H1 (cell line): ENCODE measurements around the gene SCYGR1. TPM values are rescaled to one million over a fixed set of nuclear protein-coding genes. Genes with fewer than 3 reads are reported as not detected.

ENCODE experiments used
- CTCF ChIA-PET: fragments of 300-600 bp; sonication (Branson Sonifier 250); formaldehyde crosslinking; loops from one replicate; lab custom pipeline; 2021; ENCODE audit not compliant: partially characterized antibody; lab: Charles Lee
- POLR2A ChIA-PET: fragments of 300-600 bp; sonication (Branson Sonifier 250); formaldehyde crosslinking; loops from one replicate; lab custom pipeline; 2021; ENCODE audit warnings: inconsistent platforms; ENCODE audit not compliant: partially characterized antibody; lab: Charles Lee
- DNase-seq, 2 experiments: peaks; one replicate each; pipeline versions ENCODE4 v3.0.0 to v3.0.0-alpha.2; 2010 to 2022; ENCODE audit warnings: low spot score in 2 of 2, low read depth in 1 of 2, mixed read lengths in 1 of 2
- FAIRE-seq: peaks from 2 replicates; lab custom pipeline; 2011; peaks lifted over from hg19 to GRCh38; lab: Jason Lieb, UNC
- H2AFZ ChIP-seq: 2 replicates; pipeline ENCODE4 v1.8.1; 2012; ENCODE audit warnings: low read length, inconsistent platforms
- H2AK5ac ChIP-seq: 2 replicates; pipeline ENCODE4 v1.6.1; 2013; ENCODE audit warnings: low read depth, low read length
- H2BK120ac ChIP-seq: replicated peaks from 2 replicates; pipeline ENCODE3; 2013; ENCODE audit warnings: low read depth, low read length, inconsistent platforms
- H2BK12ac ChIP-seq: 2 replicates; pipeline ENCODE4 v1.6.1; 2013; ENCODE audit warnings: low read depth, low read length
- H2BK15ac ChIP-seq: 2 replicates; pipeline ENCODE4 v1.6.1; 2013; ENCODE audit warnings: low read length
- H2BK20ac ChIP-seq: 2 replicates; pipeline ENCODE4 v1.6.1; 2013; ENCODE audit warnings: low read length
- H2BK5ac ChIP-seq: 2 replicates; pipeline ENCODE4 v1.6.1; 2013; ENCODE audit warnings: low read depth, low read length
- H3K14ac ChIP-seq: 2 replicates; pipeline ENCODE4 v1.6.1; 2013; ENCODE audit warnings: inconsistent platforms; ENCODE audit not compliant: insufficient read length
- H3K18ac ChIP-seq: 2 replicates; pipeline ENCODE4 v1.6.1; 2013; ENCODE audit warnings: low read length; ENCODE audit errors: extremely low read depth
- H3K23ac ChIP-seq: 2 replicates; pipeline ENCODE4 v1.6.1; 2013; ENCODE audit warnings: inconsistent platforms; ENCODE audit not compliant: insufficient read length
- H3K23me2 ChIP-seq: 2 replicates; pipeline ENCODE4 v1.6.1; 2013; ENCODE audit warnings: low read depth, low read length
- H3K27ac ChIP-seq: 2 replicates; pipeline ENCODE4 v1.6.1; 2011; ENCODE audit warnings: low read depth, low read length, inconsistent platforms
- H3K27me3 ChIP-seq, 4 experiments: replicated peaks in 1 of 4; 1 replicate in 1 of 4; 2 replicates in 3 of 4; pipeline versions ENCODE4 v1.6.1 to v1.8.1; 2011 to 2013; ENCODE audit warnings: low read length in 3 of 4, mild to moderate bottlenecking in 3 of 4, inconsistent platforms in 2 of 4, mixed read lengths in 2 of 4, moderate library complexity in 1 of 4; ENCODE audit not compliant: control insufficient read depth in 3 of 4, insufficient read depth in 3 of 4; ENCODE audit errors: extremely low read depth in 1 of 4
- H3K36me3 ChIP-seq, 4 experiments: 2 replicates each; pipeline versions ENCODE4 v1.6.1 to v1.8.1; 2011 to 2013; ENCODE audit warnings: mild to moderate bottlenecking in 4 of 4, low read length in 3 of 4, moderate library complexity in 2 of 4, control low read depth in 1 of 4, inconsistent platforms in 1 of 4; ENCODE audit not compliant: insufficient read depth in 4 of 4, control insufficient read depth in 2 of 4
- H3K4ac ChIP-seq: replicated peaks from 2 replicates; pipeline ENCODE3; 2013; ENCODE audit warnings: low read length, low read depth, mixed read lengths, inconsistent platforms; ENCODE audit not compliant: insufficient read length
- H3K4me1 ChIP-seq, 4 experiments: replicated peaks in 1 of 4; 1 replicate in 1 of 4; 2 replicates in 3 of 4; pipeline versions ENCODE4 v1.6.1 to v1.8.1; 2011 to 2013; ENCODE audit warnings: low read length in 3 of 4, inconsistent platforms in 2 of 4, mixed read lengths in 1 of 4; ENCODE audit not compliant: insufficient read depth in 4 of 4, control insufficient read depth in 3 of 4
- H3K4me2 ChIP-seq, 2 experiments: 2 replicates each; pipeline versions ENCODE4 v1.6.1 to v1.8.1; 2011 to 2013; ENCODE audit warnings: low read depth in 2 of 2, low read length in 2 of 2, control low read depth in 1 of 2, inconsistent platforms in 1 of 2, mild to moderate bottlenecking in 1 of 2; ENCODE audit not compliant: insufficient read depth in 1 of 2
- H3K4me3 ChIP-seq, 4 experiments: fragments of 200-600, 300-600 bp in 1 of 4; sonication (generic), shearing (Covaris generic), sonication (Bioruptor Twin) in 1 of 4; 2 replicates each; pipeline versions ENCODE4 v1.5.1 to v1.8.1; 2011 to 2016; ENCODE audit warnings: low read length in 4 of 4, low read depth in 3 of 4, control low read depth in 2 of 4, inconsistent platforms in 2 of 4, mild to moderate bottlenecking in 2 of 4, mixed read lengths in 1 of 4, moderate library complexity in 1 of 4; ENCODE audit not compliant: insufficient read depth in 2 of 4; ENCODE audit errors: extremely low read depth in 1 of 4
- H3K56ac ChIP-seq: replicated peaks from 2 replicates; pipeline ENCODE3; 2013; ENCODE audit warnings: low read depth, mild to moderate bottlenecking, mixed read lengths, low read length, inconsistent platforms; ENCODE audit not compliant: insufficient read length
- H3K79me1 ChIP-seq: 2 replicates; pipeline ENCODE4 v1.6.1; 2013; ENCODE audit warnings: low read depth, low read length, control low read depth
- H3K79me2 ChIP-seq, 2 experiments: 2 replicates each; pipeline versions ENCODE4 v1.6.1 to v1.8.1; 2012 to 2013; ENCODE audit warnings: low read length in 2 of 2, mild to moderate bottlenecking in 2 of 2, inconsistent platforms in 1 of 2; ENCODE audit not compliant: insufficient read depth in 2 of 2, control insufficient read depth in 1 of 2
- H3K9ac ChIP-seq, 4 experiments: replicated peaks in 1 of 4; 1 replicate in 1 of 4; 2 replicates in 3 of 4; pipeline versions ENCODE4 v1.6.1 to v1.8.1; 2011 to 2013; ENCODE audit warnings: low read depth in 3 of 4, low read length in 3 of 4, control low read depth in 2 of 4, mild to moderate bottlenecking in 2 of 4, moderate library complexity in 2 of 4, inconsistent platforms in 1 of 4; ENCODE audit errors: extremely low read depth in 1 of 4
- H3K9me3 ChIP-seq, 2 experiments: 2 replicates each; pipeline versions ENCODE4 v1.6.1 to v1.8.1; 2012 to 2013; ENCODE audit warnings: mild to moderate bottlenecking in 2 of 2, moderate library complexity in 2 of 2, control low read depth in 1 of 2, inconsistent platforms in 1 of 2, low read depth in 1 of 2, low read length in 1 of 2, mixed read lengths in 1 of 2; ENCODE audit not compliant: insufficient read depth in 2 of 2
- H4K20me1 ChIP-seq, 2 experiments: replicated peaks in 1 of 2; 2 replicates each; pipeline versions ENCODE3 to v1.8.1; 2011 to 2013; ENCODE audit warnings: inconsistent platforms in 2 of 2, low read length in 2 of 2, mild to moderate bottlenecking in 1 of 2; ENCODE audit not compliant: insufficient read depth in 2 of 2, control insufficient read depth in 1 of 2
- H4K5ac ChIP-seq: 2 replicates; pipeline ENCODE4 v1.6.1; 2013; ENCODE audit warnings: low read length, low read depth, mixed read lengths, inconsistent platforms; ENCODE audit not compliant: insufficient read length
- H4K8ac ChIP-seq: 2 replicates; pipeline ENCODE4 v1.8.0; 2013; ENCODE audit warnings: mild to moderate bottlenecking, moderate library complexity, low read length, inconsistent platforms; ENCODE audit not compliant: insufficient read depth; ENCODE audit errors: extremely low read depth
- H4K91ac ChIP-seq: replicated peaks from 2 replicates; pipeline ENCODE3; 2013; ENCODE audit warnings: low read length, mixed read lengths, inconsistent platforms; ENCODE audit not compliant: insufficient read length
- EGR1 ChIP-seq: IDR thresholded peaks from 2 replicates; pipeline ENCODE4 v1.6.1; 2011; ENCODE audit warnings: low read depth, low read length, borderline replicate concordance
- HDAC6 ChIP-seq: IDR thresholded peaks from one replicate; pipeline ENCODE4 v1.7.1; 2012; ENCODE audit warnings: low read depth, mild to moderate bottlenecking, inconsistent platforms, low read length, moderate library complexity
- JUND ChIP-seq: IDR thresholded peaks from 2 replicates; pipeline ENCODE4 v1.6.1; 2011; ENCODE audit warnings: mild to moderate bottlenecking, improper control_type of control experiment, low read length
- POLR2AphosphoS5 ChIP-seq: IDR thresholded peaks from 2 replicates; pipeline ENCODE4 v1.6.1; 2011; ENCODE audit warnings: low read depth, low read length
- RAD21 ChIP-seq, 2 experiments: IDR thresholded peaks in 1 of 2; conservative IDR thresholded peaks in 1 of 2; 2 replicates each; pipeline ENCODE4 v1.6.1; 2011; ENCODE audit warnings: low read depth in 2 of 2, low read length in 2 of 2, improper control_type of control experiment in 1 of 2, inconsistent platforms in 1 of 2, mild to moderate bottlenecking in 1 of 2, moderate library complexity in 1 of 2
- RBBP5 ChIP-seq: IDR thresholded peaks from 2 replicates; pipeline ENCODE4 v1.7.1; 2012; ENCODE audit warnings: low read depth, mild to moderate bottlenecking, inconsistent platforms, low read length, moderate library complexity, borderline replicate concordance
- RXRA ChIP-seq: IDR thresholded peaks from 2 replicates; pipeline ENCODE4 v1.6.1; 2011; ENCODE audit warnings: low read depth, mild to moderate bottlenecking, low read length, moderate library complexity; ENCODE audit not compliant: insufficient read depth
- SP4 ChIP-seq: IDR thresholded peaks from 2 replicates; pipeline ENCODE4 v1.6.1; 2012; ENCODE audit warnings: low read length, inconsistent platforms
- TAF7 ChIP-seq: optimal IDR thresholded peaks from 2 replicates; pipeline ENCODE3; 2011; ENCODE audit warnings: low read depth, mild to moderate bottlenecking, inconsistent platforms, low read length, moderate library complexity, borderline replicate concordance
- WGBS, 2 experiments: shearing (Covaris generic) in 1 of 2; methylation state at CpG; one replicate each; pipeline versions ENCODE4 v1.1.6 to v1.1.7; 2013 to 2015; ENCODE audit warnings: low lambda C conversion rate in 2 of 2, mixed read lengths in 2 of 2, inconsistent platforms in 1 of 2, low coverage in 1 of 2, missing lambda C conversion rate in 1 of 2; ENCODE audit not compliant: insufficient replicate concordance in 2 of 2, insufficient coverage in 1 of 2, insufficient read length in 1 of 2; ENCODE audit errors: extremely low coverage in 1 of 2, missing lambda C conversion rate in 1 of 2; 5-methylcytosine and 5-hydroxymethylcytosine counted together
- polyA plus RNA-seq, 7 experiments: library from polyadenylated mRNA; depleted of rRNA in 3 of 7; stranded (reverse) in 5 of 7; unstranded in 2 of 7; fragments of >200 nt in 5 of 7; fragments of 200-250 nt in 2 of 7; gene quantifications; 1 replicate in 5 of 7; 2 replicates in 1 of 7; 4 replicates in 1 of 7; pipeline versions ENCODE4 v1.2.1 to v1.2.3, GENCODE V29; 2011 to 2013; ENCODE audit warnings: missing spikeins in 2 of 7, mixed read lengths in 2 of 7
- total RNA-seq: library from RNA; stranded (reverse); fragmentation: NEBNext Ultra II Directional; extraction: Animal tissue kit (Norgen Biotek cat#: 25700); gene quantifications from 2 replicates; pipeline ENCODE4 v1.2.1, GENCODE V29; 2021
- TF ChIP-seq, protein P1 (sequence below): IDR thresholded peaks from 2 replicates; pipeline ENCODE4 v1.6.1; 2011; ENCODE audit warnings: low read depth, mild to moderate bottlenecking, low read length; ENCODE audit not compliant: insufficient read depth
- TF ChIP-seq, protein P2 (sequence below): IDR thresholded peaks from 2 replicates; pipeline ENCODE4 v1.6.1; 2012; ENCODE audit warnings: inconsistent platforms

The SCYGR1 gene
- total and polyA plus RNA-seq, 2 of the 8 experiments (the other 6 are each of a cell fraction or from before 2014, with no cell fraction given) = not detected

DNA sequence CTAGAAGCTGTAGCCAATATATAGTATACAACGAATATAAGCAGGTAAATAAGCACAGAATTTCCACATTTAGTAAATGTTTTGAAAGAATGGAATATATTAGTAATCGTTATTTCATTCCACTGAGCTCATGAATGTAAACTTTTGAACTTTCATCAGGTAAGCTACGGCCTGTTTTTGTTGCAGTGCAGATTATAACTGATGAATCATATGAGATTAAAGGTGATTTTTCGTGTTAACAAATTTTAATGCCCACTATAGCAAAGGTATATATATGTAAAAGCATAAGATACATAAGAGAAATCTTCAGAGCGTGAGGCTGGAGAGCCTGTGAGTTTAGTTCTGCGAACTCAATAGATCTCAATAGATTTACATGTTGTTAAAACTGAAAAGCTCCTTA, 1.1 kb downstream of the SCYGR1 start:
- 90% methylated on average over 6 of the region's 6 CpGs; no CpG with 5 or more reads in 1 of the 2 experiments for WGBS, 2 experiments
- no peaks in the 10 kb centered on the region for H3K79me1 ChIP-seq
- no peaks in the 10 kb centered on the region for H4K20me1 ChIP-seq
- H4K8ac ChIP-seq = no peak overlapping the region
- H2BK15ac ChIP-seq = no peak overlapping the region
- no peak overlapping the region for H4K5ac ChIP-seq
- no peak overlapping the region for H4K91ac ChIP-seq
- no peaks in the 10 kb centered on the region for H3K79me2 ChIP-seq
- no peak overlapping the region for H3K9ac ChIP-seq
- no peaks in the 10 kb centered on the region for H3K9me3 ChIP-seq
- FAIRE-seq = no peak
- ChIA-PET CTCF (interaction anchor here (0.9 to 3.2 kb wide), 9 partner anchors 10 to 476 kb away, joined by 3 to 24 read pairs (median 4); no protein-coding TSS in a partner anchor), POLR2A (no interaction called here)
- DNase-seq = no peak
- no peak overlapping the region for H3K4ac ChIP-seq
- H2AFZ ChIP-seq = no peak overlapping the region
- no peak overlapping the region for H2BK5ac ChIP-seq
- H3K23me2 ChIP-seq = no peaks in the 10 kb centered on the region; the same call in 1 of the 2 replicates
- H3K4me2 ChIP-seq = no peak overlapping the region
- no peak overlapping the region for H3K56ac ChIP-seq
- H2BK120ac ChIP-seq = no peak overlapping the region
- no peak overlapping the region for H3K18ac ChIP-seq
- no peak overlapping the region for H3K4me3 ChIP-seq
- no peaks in the 10 kb centered on the region for H3K4me1 ChIP-seq
- H3K27me3 ChIP-seq = no peaks in the 10 kb centered on the region
- no peak overlapping the region for H2AK5ac ChIP-seq
- H3K23ac ChIP-seq = no peak overlapping the region
- no peak overlapping the region for H2BK20ac ChIP-seq
- H3K27ac ChIP-seq = no peak overlapping the region
- no peak overlapping the region for H2BK12ac ChIP-seq
- H3K14ac ChIP-seq = no peak overlapping the region
- no peaks in the 10 kb centered on the region for H3K36me3 ChIP-seq
- TF ChIP-seq SP4 (no peak), JUND (no peak), RXRA (no peak), RAD21 (IDR thresholded peaks at IDR 0.05 in 1 of 2, conservative IDR thresholded peaks at IDR 0.05 in 1 of 2; ENCODE audit: low read depth in 2 of 2, low read length in 2 of 2) (no peak), POLR2AphosphoS5 (no peak), EGR1 (no peak), RBBP5 (no peak), TAF7 (no peak), HDAC6 (no peak)
- TF ChIP-seq, protein P1, sequence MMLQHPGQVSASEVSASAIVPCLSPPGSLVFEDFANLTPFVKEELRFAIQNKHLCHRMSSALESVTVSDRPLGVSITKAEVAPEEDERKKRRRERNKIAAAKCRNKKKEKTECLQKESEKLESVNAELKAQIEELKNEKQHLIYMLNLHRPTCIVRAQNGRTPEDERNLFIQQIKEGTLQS = no peak
- TF ChIP-seq, protein P2, sequence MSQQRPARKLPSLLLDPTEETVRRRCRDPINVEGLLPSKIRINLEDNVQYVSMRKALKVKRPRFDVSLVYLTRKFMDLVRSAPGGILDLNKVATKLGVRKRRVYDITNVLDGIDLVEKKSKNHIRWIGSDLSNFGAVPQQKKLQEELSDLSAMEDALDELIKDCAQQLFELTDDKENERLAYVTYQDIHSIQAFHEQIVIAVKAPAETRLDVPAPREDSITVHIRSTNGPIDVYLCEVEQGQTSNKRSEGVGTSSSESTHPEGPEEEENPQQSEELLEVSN = no peak
